ENCODE results near the gene PSAT1. TPM values are rescaled to one million over a fixed set of nuclear protein-coding genes. Genes with fewer than 3 reads are reported as not detected.

PSAT1 gene
- total and polyA plus RNA-seq, 2 donors from 2014 or later, result 22.4 to 141 TPM

- H3K27me3 ChIP-seq (ENCODE audit: control insufficient read depth, insufficient read depth, low read length), result no peaks in the 10 kb centered on the region
- no peaks in the 10 kb centered on the region for H3K9me3 ChIP-seq (ENCODE audit: control insufficient read depth in 2 of 3, insufficient read depth in 1 of 3, low read length in 3 of 3)
- H3K9ac ChIP-seq (ENCODE audit: low read length in 3 of 3), result no peak overlapping the region
- peaks cover 0 to 4% (median 0%) of the 10 kb centered on the region in 3 donors for H3K36me3 ChIP-seq (ENCODE audit: control insufficient read depth in 2 of 3, insufficient read depth in 3 of 3, low read length in 3 of 3)
- FAIRE-seq (no peak), DNase-seq (no peak)
- H3K4me1 ChIP-seq (ENCODE audit: control insufficient read depth in 2 of 3, insufficient read depth in 2 of 3, low read depth in 1 of 3, low read length in 3 of 3), result peaks cover 0 to 24% (median 4%) of the 10 kb centered on the region in 3 donors
- TF ChIP-seq CTCF (IDR thresholded peaks at IDR 0.05; ENCODE audit: borderline replicate concordance, extremely low read depth, insufficient read depth), result no peak
- peak overlapping the region in 1 of 2 donors; percentile 1 for H3K27ac ChIP-seq (ENCODE audit: low read depth in 2 of 2, low read length in 2 of 2)
- intact Hi-C loops (cut with DNase I), result no loop called here
- H3K4me3 ChIP-seq (ENCODE audit: low read length in 3 of 3), result no peak overlapping the region
These were observed 29.0 kb downstream of the PSAT1 start for GRCh38 chr9:78325846-78326360.

- H3K27me3 ChIP-seq (ENCODE audit: control insufficient read depth, insufficient read depth, low read length), result no peaks in the 10 kb centered on the region
- no peak overlapping the region for H3K27ac ChIP-seq (ENCODE audit: low read depth in 2 of 2, low read length in 2 of 2)
- DNase-seq (no peak), FAIRE-seq (no peak)
- no peak overlapping the region for H3K4me3 ChIP-seq (ENCODE audit: low read length in 3 of 3)
- no peaks in the 10 kb centered on the region for H3K9me3 ChIP-seq (ENCODE audit: control insufficient read depth in 2 of 3, insufficient read depth in 1 of 3, low read length in 3 of 3)
- H3K9ac ChIP-seq (ENCODE audit: low read length in 3 of 3), result no peak overlapping the region
- H3K4me1 ChIP-seq (ENCODE audit: control insufficient read depth in 2 of 3, insufficient read depth in 2 of 3, low read depth in 1 of 3, low read length in 3 of 3), result peaks cover 0 to 24% (median 4%) of the 10 kb centered on the region in 3 donors
- no peak for TF ChIP-seq CTCF (IDR thresholded peaks at IDR 0.05; ENCODE audit: borderline replicate concordance, extremely low read depth, insufficient read depth)
- intact Hi-C loops (cut with DNase I), result no loop called here
- peaks cover 0 to 4% (median 0%) of the 10 kb centered on the region in 3 donors for H3K36me3 ChIP-seq (ENCODE audit: control insufficient read depth in 2 of 3, insufficient read depth in 3 of 3, low read length in 3 of 3)
These were observed 29.6 kb downstream of the PSAT1 start for GRCh38 chr9:78326564-78326963.

GRCh38 chr9:78332381-78332780, 35.5 kb downstream of the PSAT1 start:
- Histone ChIP-seq H3K36me3 (ENCODE audit: control insufficient read depth in 2 of 3, insufficient read depth in 3 of 3, low read length in 3 of 3) (peaks cover 0 to 2% (median 0%) of the 10 kb centered on the region in 3 donors), H3K27me3 (ENCODE audit: control insufficient read depth, insufficient read depth, low read length) (no peaks in the 10 kb centered on the region), H3K9ac (ENCODE audit: low read length in 3 of 3) (no peak overlapping the region), H3K4me3 (ENCODE audit: low read length in 3 of 3) (no peak overlapping the region), H3K9me3 (ENCODE audit: control insufficient read depth in 2 of 3, insufficient read depth in 1 of 3, low read length in 3 of 3) (no peaks in the 10 kb centered on the region), H3K27ac (ENCODE audit: low read depth in 2 of 2, low read length in 2 of 2) (no peak overlapping the region), H3K4me1 (ENCODE audit: control insufficient read depth in 2 of 3, insufficient read depth in 2 of 3, low read depth in 1 of 3, low read length in 3 of 3) (peaks cover 0 to 13% (median 1%) of the 10 kb centered on the region in 3 donors)
- DNase-seq (no peak), FAIRE-seq (no peak)
- no peak for TF ChIP-seq CTCF (IDR thresholded peaks at IDR 0.05; ENCODE audit: borderline replicate concordance, extremely low read depth, insufficient read depth)
- intact Hi-C loops (cut with DNase I), result no loop called here

- intact Hi-C loops (cut with DNase I), result no loop called here
- H3K9me3 ChIP-seq (ENCODE audit: control insufficient read depth in 2 of 3, insufficient read depth in 1 of 3, low read length in 3 of 3), result no peaks in the 10 kb centered on the region
- FAIRE-seq (no peak), DNase-seq (no peak)
- no peak overlapping the region for H3K27ac ChIP-seq (ENCODE audit: low read depth in 2 of 2, low read length in 2 of 2)
- no peak overlapping the region for H3K4me3 ChIP-seq (ENCODE audit: low read length in 3 of 3)
- H3K27me3 ChIP-seq (ENCODE audit: control insufficient read depth, insufficient read depth, low read length), result no peaks in the 10 kb centered on the region
- H3K4me1 ChIP-seq (ENCODE audit: control insufficient read depth in 2 of 3, insufficient read depth in 2 of 3, low read depth in 1 of 3, low read length in 3 of 3), result no peaks in the 10 kb centered on the region
- H3K9ac ChIP-seq (ENCODE audit: low read length in 3 of 3), result no peak overlapping the region
- H3K36me3 ChIP-seq (ENCODE audit: control insufficient read depth in 2 of 3, insufficient read depth in 3 of 3, low read length in 3 of 3), result no peaks in the 10 kb centered on the region
- TF ChIP-seq CTCF (IDR thresholded peaks at IDR 0.05; ENCODE audit: borderline replicate concordance, extremely low read depth, insufficient read depth), result no peak
These were observed 51.9 kb downstream of the PSAT1 start for GRCh38 chr9:78348848-78349247.

All from kidney (tissue), 14 donors.